ENCODE results near the gene SYNPO2.
A peak's percentile ranks its signal among the peaks of the same experiment; 100 is the strongest.

The SYNPO2 gene

GRCh38 chr4:118962540-118962939 lies 73.9 kb downstream of the SYNPO2 start:
- no peak for TF ChIP-seq CTCF (IDR thresholded peaks at IDR 0.05; ENCODE audit: control insufficient read depth, insufficient read depth, low read depth, low read length, missing control alignments)
- H3K4me3 ChIP-seq (ENCODE audit: control insufficient read depth, low read depth, low read length): no peak overlapping the region
- no peak for DNase-seq (ENCODE audit: low read depth)

- DNase-seq (ENCODE audit: low read depth): no peak
- no peak for TF ChIP-seq CTCF (IDR thresholded peaks at IDR 0.05; ENCODE audit: control insufficient read depth, insufficient read depth, low read depth, low read length, missing control alignments)
- no peak overlapping the region for H3K4me3 ChIP-seq (ENCODE audit: control insufficient read depth, low read depth, low read length)
Measured at GRCh38 chr4:118964891-118965411, 76.3 kb downstream of the SYNPO2 start.

- TF ChIP-seq CTCF (IDR thresholded peaks at IDR 0.05; ENCODE audit: control insufficient read depth, insufficient read depth, low read depth, low read length, missing control alignments): no peak
- no peak overlapping the region for H3K4me3 ChIP-seq (ENCODE audit: control insufficient read depth, low read depth, low read length)
- no peak for DNase-seq (ENCODE audit: low read depth)
Measured at GRCh38 chr4:118967393-118967792, 78.7 kb downstream of the SYNPO2 start.

- no peak for TF ChIP-seq CTCF (IDR thresholded peaks at IDR 0.05; ENCODE audit: control insufficient read depth, insufficient read depth, low read depth, low read length, missing control alignments)
- no peak overlapping the region for H3K4me3 ChIP-seq (ENCODE audit: control insufficient read depth, low read depth, low read length)
- DNase-seq (ENCODE audit: low read depth): peak; percentile 67
Measured at GRCh38 chr4:118968005-118968404, 79.4 kb downstream of the SYNPO2 start.

GRCh38 chr4:118968813-118969212 lies 80.2 kb downstream of the SYNPO2 start:
- TF ChIP-seq CTCF (IDR thresholded peaks at IDR 0.05; ENCODE audit: control insufficient read depth, insufficient read depth, low read depth, low read length, missing control alignments): no peak
- H3K4me3 ChIP-seq (ENCODE audit: control insufficient read depth, low read depth, low read length): no peak overlapping the region
- DNase-seq (ENCODE audit: low read depth): no peak

GRCh38 chr4:118969359-118969758 lies 80.7 kb downstream of the SYNPO2 start:
- H3K4me3 ChIP-seq (ENCODE audit: control insufficient read depth, low read depth, low read length): no peak overlapping the region
- no peak for DNase-seq (ENCODE audit: low read depth)
- TF ChIP-seq CTCF (IDR thresholded peaks at IDR 0.05; ENCODE audit: control insufficient read depth, insufficient read depth, low read depth, low read length, missing control alignments): peak; percentile 73

GRCh38 chr4:118972167-118972566 lies 83.5 kb downstream of the SYNPO2 start:
- DNase-seq (ENCODE audit: low read depth): no peak
- no peak overlapping the region for H3K4me3 ChIP-seq (ENCODE audit: control insufficient read depth, low read depth, low read length)
- TF ChIP-seq CTCF (IDR thresholded peaks at IDR 0.05; ENCODE audit: control insufficient read depth, insufficient read depth, low read depth, low read length, missing control alignments): no peak

Data from AG09309 (cell line).